ENCODE data around the gene AGMO.

Gene AGMO

DNA sequence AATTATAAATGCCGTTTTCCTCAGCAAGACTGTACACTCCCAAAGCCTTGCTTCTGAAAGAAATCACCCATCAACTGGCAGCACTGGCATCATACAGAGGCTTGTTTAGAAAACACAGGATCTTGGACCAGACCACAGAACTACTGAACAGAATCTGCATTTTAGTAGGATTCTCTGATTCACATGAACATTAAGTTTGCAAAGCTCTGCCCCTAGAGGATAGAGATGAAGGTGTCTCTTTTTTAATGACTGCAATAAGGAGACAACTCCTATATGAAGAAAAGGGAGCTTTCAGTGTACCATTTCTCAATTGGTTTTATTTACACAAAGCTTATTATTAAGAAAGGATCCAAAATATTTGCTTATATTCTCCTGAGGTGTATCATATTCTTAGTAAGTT lies 172.7 kb downstream of the AGMO start:
- no peak for DNase-seq

- no peak for DNase-seq
Observed at GRCh38 chr7:15378494-15379145, 183.2 kb downstream of the AGMO start.

DNA sequence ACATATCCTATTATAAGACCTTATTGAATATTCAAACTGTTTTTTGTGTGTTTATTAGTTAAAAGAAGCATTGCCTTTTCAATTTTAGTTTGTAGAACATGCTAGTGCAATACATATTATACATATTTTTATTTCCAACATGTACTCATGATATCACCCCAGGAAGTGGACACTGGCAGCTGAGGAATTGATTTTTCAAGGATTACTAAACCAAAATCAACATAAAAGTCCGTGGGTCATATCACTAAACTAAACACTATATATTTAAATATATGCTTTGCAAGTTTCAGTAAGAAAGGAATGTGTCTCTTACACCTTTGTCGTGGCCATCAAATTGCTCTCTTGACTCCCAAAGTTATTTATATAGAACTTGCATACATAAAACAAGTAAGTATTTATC lies 185.2 kb downstream of the AGMO start:
- no peak for DNase-seq

GRCh38 chr7:15370441-15370840 lies 191.4 kb downstream of the AGMO start:
- DNase-seq, result no peak

GRCh38 chr7:15368653-15369052 lies 193.2 kb downstream of the AGMO start:
- no peak for DNase-seq

GRCh38 chr7:15367897-15368296 lies 193.9 kb downstream of the AGMO start:
- no peak for DNase-seq

- DNase-seq, result no peak
Observed at GRCh38 chr7:15358112-15358511, 203.7 kb downstream of the AGMO start.

- DNase-seq, result no peak
Observed at GRCh38 chr7:15352421-15353206, 209.2 kb downstream of the AGMO start.

- no peak for DNase-seq
Observed at GRCh38 chr7:15345216-15345615, 216.6 kb downstream of the AGMO start.

- DNase-seq, result no peak
Observed at GRCh38 chr7:15341817-15342216, 220.0 kb downstream of the AGMO start.

DNA sequence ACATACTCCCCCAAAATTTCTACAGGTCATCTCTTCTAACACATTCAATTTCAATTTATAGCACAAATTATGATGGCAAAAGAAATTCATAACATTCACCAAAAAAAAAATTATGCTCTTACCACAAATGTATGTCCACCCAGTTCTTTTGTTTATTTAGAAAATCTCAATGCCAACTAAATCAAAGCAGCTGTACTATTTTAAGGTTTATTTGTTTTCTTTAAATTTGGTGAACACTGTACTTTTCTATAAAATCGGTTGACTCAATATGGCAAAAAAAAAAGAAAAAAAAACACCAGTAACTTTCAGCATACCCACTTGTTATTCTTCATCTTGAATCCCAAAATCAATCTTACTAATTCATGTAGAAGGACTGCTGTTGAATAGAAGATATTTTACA lies 225.7 kb downstream of the AGMO start:
- DNase-seq, result no peak

DNA sequence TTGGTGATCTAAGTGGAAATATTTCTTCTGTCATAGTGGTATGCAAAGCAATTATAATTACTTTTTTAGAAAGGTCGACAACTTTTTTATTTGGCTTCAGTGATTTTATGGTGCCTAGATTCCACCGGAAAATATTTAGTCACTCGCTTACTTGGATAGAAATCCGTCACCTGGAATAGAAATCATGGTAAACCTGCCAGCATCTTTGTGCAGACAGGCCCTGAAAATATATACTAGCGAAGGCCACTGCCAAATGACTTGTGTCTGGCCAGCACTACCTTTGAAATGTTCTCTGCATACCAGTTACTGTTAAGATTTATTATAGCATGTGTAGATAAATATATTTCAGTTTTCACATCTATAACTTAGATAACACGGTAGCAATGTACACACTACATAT lies 226.4 kb downstream of the AGMO start:
- no peak for DNase-seq

GRCh38 chr7:15334536-15335263 lies 227.1 kb downstream of the AGMO start:
- no peak for DNase-seq

DNA sequence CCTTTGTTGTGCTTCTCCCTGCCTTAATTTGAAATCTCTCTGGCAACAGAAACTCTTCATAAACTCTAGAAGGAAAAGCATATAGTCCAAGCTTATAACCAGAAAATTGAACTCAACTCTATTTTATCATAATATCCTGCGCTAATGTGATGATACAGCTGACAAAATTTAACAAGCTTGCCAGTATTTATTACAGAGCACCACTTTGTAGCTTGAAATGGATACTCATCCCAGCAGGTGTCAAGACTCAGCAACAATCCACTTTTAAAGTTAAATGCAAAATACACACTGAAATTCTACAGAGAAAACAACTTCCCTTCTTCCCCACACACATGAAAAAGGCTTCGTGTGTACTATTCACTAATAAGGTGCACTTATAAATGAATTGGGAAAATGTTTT lies 228.9 kb downstream of the AGMO start:
- peak; percentile 48 for DNase-seq

DNA sequence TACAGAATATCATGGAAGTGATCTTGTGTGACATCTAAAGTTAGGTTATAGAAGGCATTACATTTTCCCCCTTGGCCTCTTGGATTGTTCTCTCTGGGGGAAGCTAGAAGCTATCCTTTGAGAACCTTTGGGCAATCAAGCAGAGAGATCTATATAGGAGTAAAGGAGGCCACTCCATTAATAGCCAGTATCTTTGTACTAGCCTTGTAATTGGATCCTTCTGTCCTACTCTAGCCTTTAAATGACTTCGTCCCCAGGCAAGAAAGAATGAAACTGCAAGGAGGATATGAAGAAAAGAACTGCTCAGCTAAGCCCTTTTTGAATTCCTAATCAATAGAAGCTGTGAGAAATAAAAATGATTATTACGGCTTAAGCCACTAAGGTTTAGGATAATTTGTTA lies 230.9 kb downstream of the AGMO start:
- no peak for DNase-seq

- DNase-seq, result no peak
Observed at GRCh38 chr7:15327001-15327400, 234.8 kb downstream of the AGMO start.

- peak; percentile 40 for DNase-seq
Observed at GRCh38 chr7:15326044-15326644, 235.7 kb downstream of the AGMO start.

DNA sequence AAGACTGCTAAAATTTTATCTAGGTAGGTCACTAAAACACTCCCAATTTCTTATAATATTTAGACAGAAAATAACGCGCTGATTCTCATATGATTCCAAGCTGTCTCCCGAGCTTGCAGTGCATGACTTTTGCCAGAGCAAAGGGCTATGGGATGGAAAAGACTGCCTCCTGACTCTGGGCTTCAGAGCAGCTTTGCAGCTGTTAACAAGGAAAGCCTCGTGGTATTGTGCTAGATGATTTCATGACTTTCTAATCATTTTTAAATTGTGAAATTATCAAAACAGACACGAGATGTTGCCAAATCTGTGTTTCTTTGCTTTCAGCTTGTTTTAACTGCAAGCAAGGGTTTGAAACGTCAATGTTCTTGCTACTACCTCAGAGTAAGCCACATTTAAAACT lies 238.3 kb downstream of the AGMO start:
- DNase-seq, result no peak

GRCh38 chr7:15317215-15317614 lies 244.6 kb downstream of the AGMO start:
- DNase-seq, result no peak

GRCh38 chr7:15315678-15316077 lies 246.1 kb downstream of the AGMO start:
- DNase-seq, result no peak

DNA sequence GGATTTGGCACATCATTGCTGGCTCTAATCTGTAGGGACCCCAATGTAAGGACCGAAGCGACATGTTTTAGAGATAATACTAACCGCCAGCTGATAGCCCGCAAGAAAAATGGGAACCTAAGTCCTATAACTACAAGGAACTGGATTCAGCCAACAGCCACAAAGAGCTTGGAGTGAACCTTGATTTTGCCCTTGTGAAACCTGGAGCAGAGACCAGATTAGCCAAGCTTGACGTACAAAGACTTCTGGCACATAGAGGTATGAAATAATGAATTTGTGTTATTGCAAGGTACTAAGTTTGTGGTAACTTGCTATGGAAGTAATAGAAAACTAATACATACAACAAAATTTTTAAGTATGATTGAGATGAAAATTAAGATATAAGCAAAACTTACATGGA lies 246.9 kb downstream of the AGMO start:
- no peak for DNase-seq

DNA sequence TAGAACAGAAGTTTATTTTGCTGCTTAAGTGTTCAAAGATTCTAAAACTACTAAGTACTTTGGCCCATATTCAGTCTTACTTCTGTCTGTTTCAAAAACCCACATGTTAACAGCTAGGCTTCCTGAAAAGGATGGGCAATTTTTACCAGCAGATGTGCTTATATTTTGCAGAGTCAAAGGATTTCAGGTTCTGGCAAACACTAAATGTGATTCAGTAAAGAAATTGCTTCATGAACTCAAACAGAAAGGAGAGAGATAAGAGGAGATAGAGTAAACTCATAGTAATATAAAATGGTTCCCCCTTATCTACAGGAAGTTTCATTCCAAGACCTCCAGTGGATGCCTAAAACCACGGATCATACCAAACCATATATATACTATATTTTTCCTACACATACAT lies 248.5 kb downstream of the AGMO start:
- DNase-seq, result no peak

- DNase-seq, result no peak
Observed at GRCh38 chr7:15309872-15310271, 251.9 kb downstream of the AGMO start.

- DNase-seq, result no peak
Observed at GRCh38 chr7:15308821-15309220, 253.0 kb downstream of the AGMO start.
